ENCODE results near the gene ABHD17C.
A peak's percentile ranks its signal among the peaks of the same experiment; 100 is the strongest.
"Not testable (repeated sequence)": the region's sequence is repeated elsewhere in the genome, so short reads cannot be mapped to it uniquely, and the experiment has no call there.

The ABHD17C gene

DNA sequence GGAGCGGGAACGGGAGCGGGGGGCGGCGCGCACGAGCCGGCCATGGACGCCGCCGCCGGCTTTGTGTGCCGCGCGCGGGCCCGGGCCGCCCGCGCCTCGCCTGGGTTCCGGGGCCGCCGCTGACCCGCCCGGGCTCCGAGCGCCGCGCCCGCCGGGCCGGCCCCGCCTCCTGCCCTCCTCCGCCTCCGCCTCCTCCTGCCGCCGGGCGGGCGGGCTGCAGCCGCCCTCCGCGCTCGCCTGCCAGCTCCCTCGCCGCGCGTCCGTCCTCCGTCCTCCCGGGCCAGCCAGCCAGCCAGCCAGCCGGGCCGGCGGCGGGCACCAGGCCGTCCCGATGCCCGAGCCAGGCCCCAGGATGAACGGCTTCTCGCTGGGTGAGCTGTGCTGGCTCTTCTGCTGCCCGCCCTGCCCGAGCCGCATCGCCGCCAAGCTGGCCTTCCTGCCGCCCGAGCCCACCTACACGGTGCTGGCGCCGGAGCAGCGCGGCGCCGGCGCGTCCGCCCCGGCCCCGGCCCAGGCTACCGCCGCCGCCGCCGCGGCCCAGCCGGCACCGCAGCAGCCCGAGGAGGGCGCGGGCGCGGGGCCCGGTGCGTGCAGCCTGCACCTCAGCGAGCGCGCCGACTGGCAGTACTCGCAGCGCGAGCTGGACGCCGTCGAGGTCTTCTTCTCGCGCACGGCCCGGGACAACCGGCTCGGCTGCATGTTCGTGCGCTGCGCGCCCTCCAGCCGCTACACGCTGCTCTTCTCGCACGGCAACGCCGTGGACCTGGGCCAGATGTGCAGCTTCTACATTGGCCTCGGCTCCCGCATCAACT lies at the start of gene ABHD17C:
ABHD17C (plus strand) TSS at position 212 of the 812 bp plus-strand sequence; CDS start at position 332, 120 bp downstream.
- H3K9me3 ChIP-seq (ENCODE audit: control insufficient read depth, low read length), result no peaks in the 10 kb centered on the region
- TF ChIP-seq, protein P1, sequence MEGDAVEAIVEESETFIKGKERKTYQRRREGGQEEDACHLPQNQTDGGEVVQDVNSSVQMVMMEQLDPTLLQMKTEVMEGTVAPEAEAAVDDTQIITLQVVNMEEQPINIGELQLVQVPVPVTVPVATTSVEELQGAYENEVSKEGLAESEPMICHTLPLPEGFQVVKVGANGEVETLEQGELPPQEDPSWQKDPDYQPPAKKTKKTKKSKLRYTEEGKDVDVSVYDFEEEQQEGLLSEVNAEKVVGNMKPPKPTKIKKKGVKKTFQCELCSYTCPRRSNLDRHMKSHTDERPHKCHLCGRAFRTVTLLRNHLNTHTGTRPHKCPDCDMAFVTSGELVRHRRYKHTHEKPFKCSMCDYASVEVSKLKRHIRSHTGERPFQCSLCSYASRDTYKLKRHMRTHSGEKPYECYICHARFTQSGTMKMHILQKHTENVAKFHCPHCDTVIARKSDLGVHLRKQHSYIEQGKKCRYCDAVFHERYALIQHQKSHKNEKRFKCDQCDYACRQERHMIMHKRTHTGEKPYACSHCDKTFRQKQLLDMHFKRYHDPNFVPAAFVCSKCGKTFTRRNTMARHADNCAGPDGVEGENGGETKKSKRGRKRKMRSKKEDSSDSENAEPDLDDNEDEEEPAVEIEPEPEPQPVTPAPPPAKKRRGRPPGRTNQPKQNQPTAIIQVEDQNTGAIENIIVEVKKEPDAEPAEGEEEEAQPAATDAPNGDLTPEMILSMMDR (IDR thresholded peaks at IDR 0.05), result no peak
- peak within 1 kb of the TSS; percentile 62 for H3K27ac ChIP-seq
- H3K4me3 ChIP-seq (ENCODE audit: low read depth, low read length), result peak within 1 kb of the TSS; percentile 73
- no peaks in the 10 kb centered on the region for H3K36me3 ChIP-seq (ENCODE audit: control insufficient read depth, insufficient read depth, low read length)
- H3K27me3 ChIP-seq (ENCODE audit: control insufficient read depth, insufficient read depth, low read length), result no peaks in the 10 kb centered on the region
- no peak within 1 kb of the TSS for H3K9ac ChIP-seq
- peak within 1 kb of the TSS; percentile 86 for H2AFZ ChIP-seq
- H3K4me2 ChIP-seq (ENCODE audit: low read length), result peak within 1 kb of the TSS; percentile 95
- H3K4me1 ChIP-seq, result no peaks in the 10 kb centered on the region
- no peaks in the 10 kb centered on the region for H3K79me2 ChIP-seq

DNA sequence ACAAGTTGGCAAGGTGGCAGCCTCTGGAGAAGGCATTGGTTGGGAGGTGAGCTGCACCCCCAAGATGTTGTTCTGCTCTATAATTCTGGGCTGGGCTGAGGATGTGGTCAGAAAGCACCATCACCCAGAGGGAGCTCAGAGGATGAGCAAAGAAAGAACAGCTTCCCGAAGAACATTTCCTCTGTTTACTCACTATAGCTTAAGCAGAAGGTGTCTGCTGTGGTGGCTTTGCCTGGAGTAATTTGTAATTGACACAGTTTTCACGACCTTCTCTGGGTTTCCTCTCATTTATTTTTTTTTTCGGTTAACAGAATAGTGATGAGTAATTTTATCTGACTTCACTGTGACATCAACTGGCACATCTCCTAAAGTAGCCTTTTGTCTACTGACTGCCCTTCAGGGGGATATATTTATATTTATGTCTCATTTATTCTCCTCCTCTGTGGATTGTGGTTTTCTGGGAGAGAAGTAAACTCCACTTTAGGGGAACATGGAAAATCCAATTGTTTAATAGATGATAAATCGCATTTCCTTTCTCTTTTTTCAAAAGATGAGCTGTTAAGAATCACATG lies 49.5 kb upstream of the ABHD17C start:
- Histone ChIP-seq H3K9me3 (ENCODE audit: control insufficient read depth, low read length) (no peaks in the 10 kb centered on the region), H3K27ac (no peak overlapping the region), H2AFZ (no peak overlapping the region), H3K27me3 (ENCODE audit: control insufficient read depth, insufficient read depth, low read length) (no peaks in the 10 kb centered on the region), H3K4me2 (ENCODE audit: low read length) (no peak overlapping the region), H3K79me2 (no peaks in the 10 kb centered on the region), H3K36me3 (ENCODE audit: control insufficient read depth, insufficient read depth, low read length) (no peaks in the 10 kb centered on the region), H3K9ac (no peak overlapping the region), H3K4me3 (ENCODE audit: low read depth, low read length) (no peak overlapping the region), H3K4me1 (no peaks in the 10 kb centered on the region)
- TF ChIP-seq, protein P1 (IDR thresholded peaks at IDR 0.05), result no peak

DNA sequence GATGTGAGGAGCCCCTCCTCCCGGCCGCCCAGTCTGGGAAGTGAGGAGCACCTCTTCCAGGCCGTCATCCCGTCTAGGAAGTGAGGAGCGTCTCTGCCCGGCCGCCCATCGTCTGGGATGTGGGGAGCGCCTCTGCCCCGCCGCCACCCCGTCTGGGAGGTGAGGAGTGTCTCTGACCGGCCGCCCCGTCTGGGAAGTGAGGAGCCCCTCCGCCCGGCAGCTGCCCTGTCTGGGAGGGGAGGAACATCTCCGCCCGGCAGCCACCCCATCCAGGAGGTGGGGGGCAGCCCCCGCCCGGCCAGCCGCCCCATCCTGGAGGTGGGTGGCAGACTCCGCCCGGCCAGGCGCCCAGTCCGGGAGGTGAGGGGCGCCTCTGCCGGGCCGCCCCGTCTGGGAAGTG lies 47.7 kb upstream of the ABHD17C start:
- not testable (repeated sequence) for H3K79me2 ChIP-seq; H3K4me2 ChIP-seq (ENCODE audit: low read length); H3K27ac ChIP-seq; H3K27me3 ChIP-seq (ENCODE audit: control insufficient read depth, insufficient read depth, low read length); H3K4me3 ChIP-seq (ENCODE audit: low read depth, low read length); H3K9me3 ChIP-seq (ENCODE audit: control insufficient read depth, low read length); H3K9ac ChIP-seq; H3K4me1 ChIP-seq; H2AFZ ChIP-seq; H3K36me3 ChIP-seq (ENCODE audit: control insufficient read depth, insufficient read depth, low read length)

DNA sequence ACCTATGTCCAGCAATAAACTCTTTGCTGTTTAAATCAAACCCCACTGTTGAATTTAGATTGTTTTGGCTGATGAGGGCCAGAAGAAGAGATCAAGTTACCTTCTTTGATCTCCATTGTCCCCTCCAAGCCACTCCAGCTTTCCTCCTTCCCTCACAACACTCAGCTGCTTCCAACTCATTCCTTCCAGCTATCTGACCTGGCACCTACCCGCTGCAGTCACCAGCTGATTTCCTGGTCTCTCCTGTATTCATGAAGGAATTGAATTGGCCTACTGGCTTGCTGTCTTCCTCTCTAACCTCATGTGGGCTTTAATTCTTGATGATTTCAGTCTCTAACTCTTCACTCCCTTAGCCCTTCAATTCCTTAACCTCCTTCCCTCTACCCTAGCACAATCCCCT lies 40.8 kb upstream of the ABHD17C start:
- Histone ChIP-seq H3K4me1 (no peaks in the 10 kb centered on the region), H2AFZ (no peak overlapping the region), H3K27ac (no peak overlapping the region), H3K36me3 (ENCODE audit: control insufficient read depth, insufficient read depth, low read length) (no peaks in the 10 kb centered on the region), H3K27me3 (ENCODE audit: control insufficient read depth, insufficient read depth, low read length) (no peaks in the 10 kb centered on the region), H3K4me2 (ENCODE audit: low read length) (no peak overlapping the region), H3K9ac (no peak overlapping the region), H3K9me3 (ENCODE audit: control insufficient read depth, low read length) (no peaks in the 10 kb centered on the region), H3K79me2 (no peaks in the 10 kb centered on the region), H3K4me3 (ENCODE audit: low read depth, low read length) (no peak overlapping the region)
- TF ChIP-seq, protein P1 (IDR thresholded peaks at IDR 0.05), result no peak

DNA sequence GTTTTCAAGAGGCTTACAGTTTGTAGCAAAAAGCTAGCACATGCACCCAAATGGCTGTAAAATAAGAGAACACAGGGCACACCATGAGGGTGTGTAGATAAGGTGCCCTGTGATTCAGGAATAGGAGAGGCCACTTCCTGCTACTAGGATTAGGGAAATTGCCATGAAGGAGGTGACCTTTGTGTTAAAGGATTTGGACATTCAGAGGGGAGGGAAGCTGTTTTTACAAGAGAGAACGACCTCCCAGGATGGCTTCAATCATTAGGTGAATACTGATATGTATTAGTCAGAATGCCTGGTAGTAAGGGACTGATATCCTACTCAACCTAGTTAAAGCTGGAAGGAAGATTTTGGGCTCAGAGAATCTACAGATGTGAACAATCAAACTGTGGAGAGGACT lies 35.7 kb upstream of the ABHD17C start:
- H3K4me1 ChIP-seq, result no peaks in the 10 kb centered on the region
- no peak overlapping the region for H3K4me2 ChIP-seq (ENCODE audit: low read length)
- no peaks in the 10 kb centered on the region for H3K9me3 ChIP-seq (ENCODE audit: control insufficient read depth, low read length)
- TF ChIP-seq, protein P1 (IDR thresholded peaks at IDR 0.05), result no peak
- no peak overlapping the region for H3K27ac ChIP-seq
- H3K27me3 ChIP-seq (ENCODE audit: control insufficient read depth, insufficient read depth, low read length), result no peaks in the 10 kb centered on the region
- no peaks in the 10 kb centered on the region for H3K36me3 ChIP-seq (ENCODE audit: control insufficient read depth, insufficient read depth, low read length)
- H3K79me2 ChIP-seq, result no peaks in the 10 kb centered on the region
- no peak overlapping the region for H3K9ac ChIP-seq
- H3K4me3 ChIP-seq (ENCODE audit: low read depth, low read length), result no peak overlapping the region
- no peak overlapping the region for H2AFZ ChIP-seq
